GM23338 (cell line): ENCODE measurements around the gene DOCK7. TPM values are rescaled to one million over a fixed set of nuclear protein-coding genes. Genes with fewer than 3 reads are reported as not detected.

ENCODE experiments used
- ATAC-seq: fragments of 200-7000 bp; cut with Tn5 transposase; 3 replicates; pipeline ENCODE4 v1.9.1; 2020
- DNase-seq: peaks from one replicate; pipeline ENCODE4 v3.0.0-alpha.2; 2015; ENCODE audit warnings: low spot score
- H2AFZ ChIP-seq: fragments of 200-600 bp; sonication (generic); 2 replicates; pipeline ENCODE4 v1.8.0; 2016; ENCODE audit warnings: antibody characterized with exemption, mild to moderate bottlenecking, moderate library complexity
- H3F3A ChIP-seq: fragments of 200-600 bp; sonication (generic); replicated peaks from 2 replicates; pipeline ENCODE4 v1.8.0; 2017; ENCODE audit warnings: antibody characterized with exemption, mixed run types, low read depth
- H3K27ac ChIP-seq: fragments of 200-600 bp; sonication (generic); 2 replicates; pipeline ENCODE4 v1.6.1; 2016; ENCODE audit warnings: low read depth
- H3K27me3 ChIP-seq: fragments of 200-600 bp; sonication (generic); 2 replicates; pipeline ENCODE4 v1.8.0; 2016; ENCODE audit warnings: mild to moderate bottlenecking, mixed run types, moderate library complexity; ENCODE audit not compliant: insufficient read depth
- H3K36me3 ChIP-seq: fragments of 200-600 bp; sonication (generic); 2 replicates; pipeline ENCODE4 v1.8.0; 2016; ENCODE audit warnings: mild to moderate bottlenecking; ENCODE audit not compliant: insufficient read depth
- H3K4me1 ChIP-seq: fragments of 200-600 bp; sonication (generic); 2 replicates; pipeline ENCODE4 v1.8.0; 2016; ENCODE audit warnings: mild to moderate bottlenecking, moderate library complexity; ENCODE audit not compliant: insufficient read depth
- H3K4me2 ChIP-seq: fragments of 200-600 bp; sonication (generic); 2 replicates; pipeline ENCODE4 v1.7.1; 2017; ENCODE audit warnings: mixed run types
- H3K4me3 ChIP-seq: fragments of 200-600 bp; sonication (generic); 2 replicates; pipeline ENCODE4 v1.6.1; 2016; ENCODE audit warnings: mixed run types
- H3K79me2 ChIP-seq: fragments of 200-600 bp; sonication (generic); replicated peaks from 2 replicates; pipeline ENCODE4 v1.8.0; 2017; ENCODE audit warnings: mild to moderate bottlenecking; ENCODE audit not compliant: insufficient read depth
- H3K9me2 ChIP-seq: fragments of 200-600 bp; sonication (generic); 2 replicates; pipeline ENCODE4 v1.8.0; 2017; ENCODE audit not compliant: insufficient read depth
- H4K20me1 ChIP-seq: fragments of 200-600 bp; sonication (generic); replicated peaks from 2 replicates; pipeline ENCODE4 v1.8.0; 2017; ENCODE audit warnings: mild to moderate bottlenecking; ENCODE audit not compliant: insufficient read depth
- H3K27ac Mint-ChIP-seq: 2 replicates; pipeline ENCODE4 v1.8.0; 2020; ENCODE audit warnings: inconsistent platforms, mild to moderate bottlenecking, moderate library complexity, mixed read lengths
- H3K27me3 Mint-ChIP-seq: 3 replicates; pipeline ENCODE4 v1.8.0; 2022; ENCODE audit warnings: low read depth, mild to moderate bottlenecking, moderate library complexity, mixed read lengths, inconsistent platforms; ENCODE audit not compliant: insufficient read depth, poor library complexity
- H3K36me3 Mint-ChIP-seq: 3 replicates; pipeline ENCODE4 v1.8.0; 2021; ENCODE audit warnings: low read depth, mild to moderate bottlenecking, inconsistent platforms, moderate library complexity, mixed read lengths
- H3K4me1 Mint-ChIP-seq: 3 replicates; pipeline ENCODE4 v1.8.0; 2020; ENCODE audit warnings: mild to moderate bottlenecking, inconsistent platforms, mixed read lengths
- H3K4me3 Mint-ChIP-seq: 3 replicates; pipeline ENCODE4 v1.8.0; 2021; ENCODE audit warnings: moderate library complexity, mild to moderate bottlenecking, inconsistent platforms, mixed read lengths
- H3K9me3 Mint-ChIP-seq: 3 replicates; pipeline ENCODE4 v1.8.0; 2020; ENCODE audit warnings: moderate library complexity, mild to moderate bottlenecking, inconsistent platforms, mixed read lengths
- CTCF ChIP-seq, 2 experiments: fragments of 200-600 bp in 1 of 2; sonication (generic) in 1 of 2; conservative IDR thresholded peaks; 2 replicates each; pipeline versions ENCODE4 v1.5.1 to v1.6.1; 2016 to 2017; ENCODE audit warnings: antibody characterized with exemption in 2 of 2, low read depth in 2 of 2, mild to moderate bottlenecking in 2 of 2, moderate library complexity in 1 of 2
- JUNB ChIP-seq: IDR thresholded peaks from one replicate; pipeline ENCODE4 v1.6.1; 2016; ENCODE audit warnings: antibody characterized with exemption; ENCODE audit not compliant: unreplicated experiment
- NANOG ChIP-seq: IDR thresholded peaks from 2 replicates; pipeline ENCODE4 v1.6.1; 2016; ENCODE audit warnings: antibody characterized with exemption, borderline replicate concordance
- POLR2AphosphoS5 ChIP-seq: IDR thresholded peaks from 2 replicates; pipeline ENCODE4 v1.6.1; 2016; ENCODE audit warnings: antibody characterized with exemption, low read depth
- ZNF462 ChIP-seq: fragments of 250-450 bp; sonication (Bioruptor Pico); IDR thresholded peaks from 2 replicates; pipeline ENCODE4 v1.5.0; 2020; ENCODE audit warnings: mild to moderate bottlenecking, moderate library complexity
- polyA plus RNA-seq: library from polyadenylated mRNA; unstranded; fragments of >200 nt; fragmentation: Nextera tagmentation; extraction: Ambion mirVana; gene quantifications from 2 replicates; pipeline ENCODE4 v1.2.1, GENCODE V29; 2016
- total RNA-seq: library from RNA; depleted of rRNA; stranded (reverse); fragments of >200 nt; shearing (Covaris generic); gene quantifications from 2 replicates; pipeline ENCODE4 v1.2.3, GENCODE V29; 2014

Gene DOCK7
- total and polyA plus RNA-seq, 2 experiments from 2014 or later: 20.5 to 37.3 TPM

- TF ChIP-seq ZNF462 (CRISPR knock-in tag) (no peak), JUNB (no peak)
Observed at GRCh38 chr1:62481681-62482080, 206.5 kb downstream of the DOCK7 start (continued).

- H3K27ac ChIP-seq: no peak overlapping the region
- peak; percentile 92 for ATAC-seq
- H3K4me1 ChIP-seq: peaks cover 22% of the 10 kb centered on the region
- H3K36me3 Mint-ChIP-seq: peaks cover 16% of the 10 kb centered on the region
- no peak overlapping the region for H2AFZ ChIP-seq
- TF ChIP-seq CTCF (conservative IDR thresholded peaks at IDR 0.05; ENCODE audit: low read depth in 2 of 2) (no peak), POLR2AphosphoS5 (no peak), NANOG (0 out of 2 replicates have a peak, but pooled peaks have one; percentile 33), ZNF462 (CRISPR knock-in tag) (no peak)
- peak; percentile 68 for DNase-seq
- peak overlapping the region; percentile 36 for H3K4me2 ChIP-seq
- H3K27ac Mint-ChIP-seq: peak overlapping the region; percentile 12; the same call in 1 of the 2 replicates
- peak overlapping the region; percentile 12; the same call in 1 of the 2 replicates for H3K4me3 ChIP-seq
- H3K9me3 Mint-ChIP-seq: no peaks in the 10 kb centered on the region
- peaks cover 38% of the 10 kb centered on the region for H3K4me1 Mint-ChIP-seq
- no peaks in the 10 kb centered on the region for H4K20me1 ChIP-seq
- no peaks in the 10 kb centered on the region for H3K27me3 ChIP-seq
- peaks cover 3% of the 10 kb centered on the region for H3K27me3 Mint-ChIP-seq
- H3K4me3 Mint-ChIP-seq: peak overlapping the region; percentile 57
- H3K9me2 ChIP-seq: no peaks in the 10 kb centered on the region
- no peaks in the 10 kb centered on the region for H3K79me2 ChIP-seq
- no peaks in the 10 kb centered on the region for H3F3A ChIP-seq
- no peaks in the 10 kb centered on the region for H3K36me3 ChIP-seq
Observed at GRCh38 chr1:62476525-62477219, 211.5 kb downstream of the DOCK7 start.
